GM12892 (cell line): ENCODE results near the gene CADM1.

Experiments
- DNase-seq: peaks from one replicate; pipeline ENCODE4 v3.0.0; 2011; ENCODE audit not compliant: insufficient read length
- FAIRE-seq: peaks from 2 replicates; lab custom pipeline; 2011; peaks lifted over from hg19 to GRCh38; lab: Jason Lieb, UNC
- POLR2A ChIP-seq: IDR thresholded peaks from 2 replicates; pipeline ENCODE4 v1.6.1; 2011; ENCODE audit warnings: low read depth, low read length, control low read depth
- POLR2AphosphoS5 ChIP-seq: IDR thresholded peaks from 2 replicates; pipeline ENCODE4 v1.6.1; 2011; ENCODE audit warnings: low read depth, low read length, control low read depth
- TAF1 ChIP-seq: IDR thresholded peaks from 2 replicates; pipeline ENCODE4 v1.6.1; 2011; ENCODE audit warnings: low read depth, mild to moderate bottlenecking, control low read depth, low read length, borderline replicate concordance

CADM1 gene

DNA sequence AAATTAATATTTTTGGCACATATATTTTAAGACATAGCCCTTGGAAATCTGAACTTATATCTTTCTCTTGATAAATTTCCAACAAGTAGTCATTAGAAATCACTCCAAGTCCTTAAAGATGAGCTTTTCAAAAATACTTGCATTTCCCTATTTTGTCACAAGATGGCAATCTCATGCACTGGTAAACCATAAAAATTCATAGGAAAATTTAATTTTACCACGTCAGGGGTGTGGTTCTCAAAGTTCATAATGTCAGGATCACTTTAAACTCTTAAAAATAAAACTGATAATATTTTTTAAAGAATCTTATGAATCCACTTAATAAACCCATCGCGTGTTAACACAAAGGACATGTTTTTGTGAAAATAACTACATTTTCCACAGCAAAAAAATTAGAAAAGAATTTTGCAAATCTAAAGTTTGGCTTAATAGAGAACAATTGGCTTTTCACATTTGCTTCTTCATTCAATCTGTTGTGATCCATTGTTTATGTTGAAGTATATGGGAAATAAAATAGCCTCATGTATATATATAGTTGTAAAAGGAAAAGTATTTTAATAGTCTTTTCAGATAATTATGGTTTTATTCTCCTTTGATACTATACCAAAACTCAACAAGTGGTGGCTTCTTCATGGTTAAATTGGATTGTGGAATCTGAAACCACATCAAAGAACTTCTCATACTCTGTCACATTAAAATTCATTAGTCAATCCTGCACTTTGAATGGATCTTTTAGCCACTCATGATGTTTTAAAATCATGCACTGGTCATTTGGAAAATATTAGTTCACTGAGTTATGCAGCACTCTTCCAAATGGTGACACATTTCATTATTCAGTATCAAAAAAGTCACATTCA is 169.1 kb downstream of the CADM1 start:
- FAIRE-seq, result peak; percentile 5
- no peak for TF ChIP-seq TAF1
- no peak for TF ChIP-seq POLR2AphosphoS5
- TF ChIP-seq POLR2A, result no peak
- no peak for DNase-seq

DNA sequence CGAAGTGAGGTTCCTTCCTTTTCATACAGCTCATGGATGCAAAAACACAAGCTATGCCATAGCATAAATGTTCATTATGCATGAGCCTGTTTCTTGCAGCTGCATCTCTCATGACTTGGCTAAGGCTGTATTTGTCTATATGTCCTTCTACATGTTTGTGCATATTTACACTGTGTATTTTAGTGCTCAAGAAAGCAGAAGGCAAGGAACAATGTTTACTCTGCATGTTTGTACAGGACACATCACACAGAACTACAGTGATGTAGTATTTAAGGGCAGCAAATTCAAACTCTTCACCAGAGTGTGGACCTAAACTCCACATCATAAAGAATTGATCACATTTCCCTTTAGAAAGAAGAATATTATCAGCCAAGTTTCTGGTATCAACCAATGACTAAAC is 170.3 kb downstream of the CADM1 start:
- TF ChIP-seq POLR2A (no peak), POLR2AphosphoS5 (no peak), TAF1 (no peak)
- no peak for DNase-seq
- peak; percentile 76 for FAIRE-seq

DNA sequence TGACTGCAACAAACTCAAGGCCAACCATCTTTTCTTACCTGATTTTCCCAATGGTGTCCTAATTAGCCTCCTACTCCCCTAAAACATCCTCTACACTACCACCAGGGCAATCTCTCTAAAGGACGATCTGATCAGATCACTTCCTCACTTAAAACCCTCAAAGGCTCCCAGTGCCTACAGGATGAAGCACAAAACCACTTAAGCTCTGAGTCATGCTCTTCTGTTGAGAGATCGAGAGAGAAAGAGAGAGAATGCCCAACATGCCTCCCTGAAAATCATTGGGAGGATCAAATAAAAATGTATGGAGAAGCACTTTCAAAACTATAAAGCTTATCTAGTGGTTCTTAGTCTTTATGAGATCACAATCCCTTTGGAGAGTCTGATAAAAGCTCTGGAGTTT is 171.1 kb downstream of the CADM1 start:
- FAIRE-seq, result peak; percentile 60
- no peak for TF ChIP-seq TAF1
- no peak for TF ChIP-seq POLR2A
- no peak for TF ChIP-seq POLR2AphosphoS5
- DNase-seq, result no peak

DNA sequence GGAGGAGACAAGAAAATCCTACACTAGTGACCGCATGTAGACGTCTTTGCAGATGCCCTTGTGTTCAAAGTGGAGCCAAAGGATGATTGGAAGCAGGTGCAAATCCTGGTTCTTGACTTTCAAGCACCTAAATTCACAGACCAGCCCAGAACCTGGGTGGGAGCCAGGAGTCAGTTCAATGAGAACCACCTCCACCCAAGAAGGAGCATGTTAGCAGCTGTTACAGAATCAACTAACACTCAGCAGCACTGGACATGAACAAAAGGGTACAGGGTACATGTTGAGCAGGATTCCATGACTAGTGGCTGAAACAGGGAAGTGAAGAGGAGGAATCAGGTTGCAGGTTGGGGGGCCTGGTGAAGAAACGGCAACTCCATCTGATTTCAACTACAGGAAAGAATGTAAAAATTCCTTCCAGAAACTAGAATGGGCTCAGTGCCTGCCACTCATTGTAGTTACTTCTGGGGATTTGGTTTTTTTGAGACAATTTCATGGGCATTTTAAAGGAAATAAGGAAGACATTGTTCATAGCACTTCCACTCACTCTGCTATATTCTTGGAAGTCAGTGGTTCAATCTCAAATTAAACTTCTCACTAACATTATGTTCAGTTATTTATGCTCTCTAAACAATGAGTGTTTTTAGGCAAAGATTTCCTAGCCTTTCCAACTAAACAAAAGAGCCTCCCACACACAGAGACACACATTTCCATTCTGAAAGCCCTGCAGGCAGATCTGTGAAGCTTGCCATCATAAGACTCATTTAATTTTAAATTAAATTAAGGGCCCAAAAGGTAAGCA is 173.3 kb downstream of the CADM1 start:
- DNase-seq (no peak), FAIRE-seq (no peak)
- TF ChIP-seq POLR2AphosphoS5, result no peak
- TF ChIP-seq TAF1, result no peak
- TF ChIP-seq POLR2A, result no peak

DNA sequence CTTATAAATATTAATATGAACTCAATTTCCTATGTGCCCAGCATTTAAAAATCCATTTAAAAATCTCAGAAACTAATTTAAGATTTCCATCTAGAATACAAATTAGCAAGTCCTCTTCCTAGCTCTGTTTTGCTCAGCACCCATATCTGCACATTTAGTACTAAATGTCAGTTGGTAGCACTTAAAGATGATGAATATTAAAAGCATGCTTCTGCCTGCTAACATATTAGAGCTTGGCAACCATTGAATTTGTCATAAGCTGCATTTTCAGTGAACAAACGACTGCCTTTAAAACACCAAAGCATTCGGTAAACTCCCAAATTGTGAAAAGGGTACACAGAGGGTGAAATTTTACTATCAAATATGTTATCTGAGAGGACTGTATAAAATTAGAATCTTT is 177.7 kb downstream of the CADM1 start:
- no peak for DNase-seq
- FAIRE-seq, result no peak
- no peak for TF ChIP-seq TAF1
- no peak for TF ChIP-seq POLR2AphosphoS5
- no peak for TF ChIP-seq POLR2A

DNA sequence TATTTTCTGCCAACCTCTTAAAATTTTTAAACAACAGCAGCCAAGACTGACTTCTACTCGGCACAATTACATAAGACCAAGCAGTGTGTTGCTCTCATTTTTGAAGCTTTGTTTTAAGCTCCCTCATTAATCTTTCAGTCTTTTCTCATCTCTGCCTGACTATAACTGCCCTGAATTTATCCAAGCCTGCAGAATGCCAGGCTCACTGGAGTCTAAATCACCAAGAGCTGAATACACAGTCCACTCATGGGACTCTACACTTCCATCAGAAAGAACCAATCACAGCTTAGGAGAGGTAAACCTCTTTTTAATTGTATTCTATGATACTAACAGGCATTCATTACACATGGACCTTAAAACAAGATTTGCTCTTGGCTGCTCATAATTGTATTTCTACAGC is 178.7 kb downstream of the CADM1 start:
- FAIRE-seq (no peak), DNase-seq (no peak)
- TF ChIP-seq POLR2AphosphoS5, result no peak
- TF ChIP-seq TAF1, result no peak
- no peak for TF ChIP-seq POLR2A

DNA sequence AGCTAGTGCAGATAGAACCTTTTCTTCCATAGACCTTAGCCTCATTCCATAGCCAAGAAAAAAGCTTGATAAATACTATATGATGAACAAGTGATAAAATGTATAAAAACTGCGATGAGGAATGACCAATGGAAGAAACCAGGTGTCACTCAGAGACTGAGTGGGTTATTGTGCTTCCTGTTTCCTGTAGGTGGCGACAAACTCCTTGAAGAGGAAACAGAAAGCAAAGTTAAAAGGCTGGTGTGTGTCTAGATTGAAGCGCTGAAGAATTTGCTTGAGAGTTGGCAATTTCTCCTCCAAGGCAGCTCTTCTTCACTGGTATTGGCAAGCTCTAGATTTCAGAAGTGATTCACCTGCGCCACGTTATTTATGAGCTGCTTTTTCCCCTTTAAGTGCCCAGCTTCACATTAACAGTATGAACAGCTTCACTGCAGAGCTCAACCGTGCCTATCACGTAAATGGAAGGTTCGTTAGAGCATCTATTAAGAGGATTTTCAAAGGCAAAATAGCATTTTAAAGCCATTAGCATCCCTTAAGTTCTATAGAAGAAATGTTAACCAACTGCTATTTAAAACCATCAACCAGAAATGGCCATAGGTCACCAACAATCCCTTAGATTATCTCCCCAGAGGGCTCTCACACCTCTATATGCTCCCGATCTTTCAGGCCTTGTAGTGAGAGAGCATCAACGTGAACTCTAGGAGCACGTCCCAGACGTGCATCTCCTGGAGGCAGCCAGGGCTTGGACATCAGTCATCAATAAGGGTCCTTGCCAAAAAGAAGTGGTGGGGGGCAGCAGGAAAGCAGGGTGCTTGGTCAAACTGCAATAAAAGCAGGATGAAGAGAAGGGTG is 179.4 kb downstream of the CADM1 start:
- DNase-seq (peak; percentile 3), FAIRE-seq (peak; percentile 90)
- TF ChIP-seq POLR2A (no peak), POLR2AphosphoS5 (no peak), TAF1 (no peak)

DNA sequence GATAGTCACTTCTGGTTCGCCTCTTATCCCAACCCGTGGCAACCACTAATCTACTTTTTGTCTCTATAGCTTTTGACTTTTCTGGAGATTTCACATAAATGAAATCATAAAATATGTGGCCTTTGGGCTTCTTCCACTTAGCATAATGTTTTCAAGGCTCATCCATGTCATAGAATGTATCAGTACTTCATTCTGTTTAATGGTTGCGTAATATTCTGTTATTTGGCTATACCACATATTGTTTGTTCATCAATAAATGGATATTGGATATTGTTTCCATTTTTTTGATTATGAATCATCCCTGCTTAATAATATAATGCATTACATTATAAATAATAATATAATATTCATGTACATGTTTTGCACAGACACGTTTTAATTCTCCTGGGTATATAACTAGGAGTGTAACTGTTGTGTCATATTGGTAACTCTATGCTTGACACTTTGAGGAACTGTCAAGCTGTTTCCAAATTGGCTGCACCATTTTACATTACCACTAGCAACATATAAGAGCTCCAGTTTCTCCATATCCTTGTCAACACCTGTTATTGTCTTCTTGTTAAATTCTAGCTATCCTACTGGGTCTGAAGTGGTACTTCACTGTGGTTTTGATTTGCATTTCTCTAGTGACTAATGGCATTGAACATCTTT is 181.5 kb downstream of the CADM1 start:
- no peak for TF ChIP-seq TAF1
- no peak for TF ChIP-seq POLR2AphosphoS5
- TF ChIP-seq POLR2A, result no peak
- FAIRE-seq (no peak), DNase-seq (no peak)

DNA sequence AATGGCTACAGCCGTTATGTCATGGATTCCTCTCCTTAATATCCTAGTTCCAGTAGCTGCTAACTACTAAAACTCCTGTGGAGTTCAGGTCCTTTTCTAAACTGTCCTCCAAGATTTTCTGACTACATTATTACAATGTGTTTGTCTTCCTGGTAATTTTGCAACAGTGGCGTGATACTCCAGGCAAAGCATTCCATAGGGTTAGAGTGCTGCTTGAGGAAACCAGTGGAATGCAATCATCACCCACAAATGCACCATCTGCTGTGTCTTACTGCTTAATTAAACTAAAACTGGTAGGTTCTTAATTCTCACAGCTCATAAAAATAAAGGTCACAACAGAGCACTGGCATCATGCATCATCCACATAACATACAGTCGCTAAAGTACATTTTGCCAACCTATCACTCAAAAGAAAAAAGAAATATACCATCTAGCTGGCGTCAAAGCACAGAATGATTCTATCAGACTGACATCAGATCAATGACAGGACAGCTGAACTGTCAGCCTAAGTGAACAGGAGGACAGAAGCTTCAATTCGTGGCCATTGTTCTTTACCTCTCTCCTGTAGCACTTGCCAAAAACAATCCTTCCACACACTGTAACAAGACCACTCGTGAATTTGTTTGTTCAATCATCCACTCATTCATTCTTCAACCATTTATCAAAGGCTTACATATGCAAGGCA is 182.5 kb downstream of the CADM1 start:
- no peak for TF ChIP-seq POLR2A
- TF ChIP-seq POLR2AphosphoS5, result no peak
- no peak for TF ChIP-seq TAF1
- no peak for DNase-seq
- FAIRE-seq, result peak; percentile 63
